GM19468 (cell line): ENCODE results near the gene LAMA4.
"Not testable (repeated sequence)": the region's sequence is repeated elsewhere in the genome, so short reads cannot be mapped to it uniquely, and the experiment has no call there.

ENCODE experiments used
- ATAC-seq: cut with Tn5 transposase; IDR thresholded peaks from one replicate; pipeline ENCODE4 v1.9.1; 2021; ENCODE audit warnings: mild to moderate bottlenecking, moderate library complexity, moderate number of reproducible peaks; ENCODE audit not compliant: unreplicated experiment; ENCODE audit errors: extremely low read depth

Gene LAMA4

DNA sequence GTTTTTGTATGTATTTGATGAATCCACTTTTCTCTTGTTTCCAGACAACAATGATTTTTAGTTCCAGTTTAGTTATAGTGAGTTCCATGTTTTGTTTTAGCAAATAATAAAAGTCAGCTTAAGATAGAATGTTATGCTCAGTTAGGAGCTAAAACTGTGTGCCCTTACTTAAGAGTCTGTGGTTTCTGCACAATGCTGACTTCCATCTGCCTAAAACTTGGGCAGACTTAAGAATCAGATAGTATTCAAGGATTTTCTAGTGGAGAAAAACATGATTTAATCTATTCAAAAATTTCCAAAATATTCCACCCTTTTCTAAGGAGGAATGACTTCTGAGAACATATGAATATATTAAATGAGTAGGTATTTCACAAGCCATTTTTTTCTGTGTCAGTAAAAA lies 32.8 kb downstream of the LAMA4 start:
- ATAC-seq, result no peak

DNA sequence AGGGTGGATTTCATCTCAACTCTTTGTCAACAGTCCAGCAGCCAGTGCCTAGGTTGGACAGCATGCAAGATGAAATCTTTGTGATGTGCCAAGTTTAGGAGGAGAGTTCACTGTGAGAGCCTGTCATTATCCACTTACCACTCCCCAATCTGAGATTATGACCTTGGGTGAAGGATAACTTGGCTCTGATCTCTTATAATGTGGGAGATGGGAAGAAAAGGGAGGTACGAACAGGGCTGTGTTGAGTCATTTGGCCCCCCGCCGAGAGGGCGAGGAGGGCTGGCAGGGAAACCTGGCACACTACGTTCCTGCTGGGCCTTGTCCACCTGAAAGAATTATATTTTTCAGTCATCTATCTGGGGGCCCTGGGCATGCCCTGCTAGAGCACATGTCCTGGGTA lies 35.8 kb downstream of the LAMA4 start:
- ATAC-seq, result no peak

DNA sequence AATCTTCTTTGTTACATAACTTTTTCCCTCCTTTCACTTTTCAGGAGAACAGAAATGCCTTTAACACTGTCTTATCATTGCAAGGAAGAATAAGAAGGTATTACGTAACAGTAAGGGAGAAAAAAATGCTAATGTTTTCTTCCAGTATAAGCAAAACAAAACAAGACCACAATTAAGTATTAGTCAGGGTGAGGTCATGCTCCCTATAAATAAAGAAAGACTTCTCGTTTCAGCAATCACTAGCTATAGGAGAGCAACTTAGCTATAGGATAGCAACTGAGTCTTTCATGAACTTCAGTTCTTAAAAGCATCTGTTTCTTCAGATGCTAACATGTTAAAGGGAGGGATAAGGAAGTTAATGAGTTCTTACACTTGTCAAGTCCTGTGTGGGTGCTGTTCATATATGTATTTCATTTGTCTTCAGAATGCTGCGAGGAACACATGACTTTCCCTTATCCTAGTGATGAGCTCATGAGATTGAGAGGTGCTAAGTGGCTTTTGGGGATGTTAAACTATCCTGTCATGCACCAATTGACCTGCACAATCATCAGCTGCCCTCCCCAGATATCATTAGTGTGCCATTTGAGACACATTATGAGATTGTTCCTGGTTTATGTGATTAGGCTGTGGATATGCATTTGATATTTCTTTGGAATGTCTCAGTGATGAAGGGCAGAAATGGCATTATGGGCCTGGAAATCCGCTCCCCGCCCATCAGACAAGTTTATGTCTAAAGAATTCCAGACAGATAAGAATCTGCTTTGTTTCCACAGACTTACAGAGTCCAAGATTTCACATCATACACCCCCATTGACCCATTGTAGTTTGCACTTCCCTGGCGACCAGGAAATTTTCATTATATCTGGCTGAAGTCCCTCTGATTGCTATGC lies 37.5 kb downstream of the LAMA4 start:
- ATAC-seq, result no peak

DNA sequence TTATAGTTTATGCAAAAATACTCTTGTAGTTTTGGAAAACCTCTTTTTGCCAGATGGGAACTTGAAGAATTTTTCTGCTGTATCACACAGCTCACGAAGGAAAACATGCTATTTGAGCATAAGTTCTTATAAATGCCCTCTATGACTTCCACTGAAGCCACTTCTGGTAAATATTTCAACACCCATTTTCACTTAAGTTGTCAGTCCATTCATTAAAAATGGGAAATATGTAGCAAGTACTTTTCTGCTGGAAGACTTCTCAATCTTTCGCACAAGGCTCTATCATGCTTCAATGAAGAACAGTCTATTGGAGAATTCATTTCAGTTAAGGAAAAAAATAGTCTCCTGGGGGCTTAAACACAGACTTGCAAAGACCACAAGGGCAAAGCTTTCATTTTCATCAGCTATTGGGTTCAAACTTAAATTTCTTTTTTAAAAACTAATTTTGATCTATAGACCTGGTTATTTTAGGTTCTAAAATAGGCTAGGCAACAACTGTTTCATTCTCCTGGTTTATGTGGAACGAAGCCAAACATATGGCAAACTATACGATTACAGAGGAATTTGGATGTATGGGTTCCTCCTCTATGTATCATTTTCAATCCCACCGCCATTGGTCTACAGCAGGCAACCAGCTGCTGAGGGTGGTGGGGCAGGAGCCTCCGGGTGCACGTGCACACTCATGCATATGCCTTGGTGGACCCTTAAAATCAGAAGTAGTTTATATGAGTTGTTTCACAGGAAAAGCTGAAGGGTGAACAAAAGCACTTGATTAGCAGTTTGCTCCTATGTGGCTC lies 38.7 kb downstream of the LAMA4 start:
- no peak for ATAC-seq

DNA sequence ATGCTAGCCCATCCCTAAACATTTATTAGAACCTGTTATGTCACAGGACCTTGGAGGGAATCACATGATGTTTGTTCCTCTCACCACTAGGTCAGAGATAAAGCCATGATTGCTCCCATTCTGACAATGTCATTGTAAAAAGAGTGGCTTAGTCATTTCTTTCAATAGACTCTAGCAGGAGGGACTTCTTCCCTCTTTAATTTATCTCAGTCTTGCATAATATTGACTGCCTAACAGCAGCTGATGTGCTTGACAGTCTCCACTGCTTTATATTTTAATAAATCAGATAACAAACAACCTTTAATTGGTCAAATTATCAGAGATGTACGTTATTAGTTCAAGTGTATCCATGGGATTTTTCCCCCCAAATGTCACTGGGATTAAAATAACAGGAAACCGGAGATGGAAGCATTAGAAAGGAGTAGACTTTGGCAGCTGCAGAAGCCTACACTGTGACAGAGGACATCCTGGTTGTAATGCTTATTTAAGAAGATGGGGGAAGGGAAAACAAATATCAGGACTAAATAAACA lies 39.6 kb downstream of the LAMA4 start:
- no peak for ATAC-seq

DNA sequence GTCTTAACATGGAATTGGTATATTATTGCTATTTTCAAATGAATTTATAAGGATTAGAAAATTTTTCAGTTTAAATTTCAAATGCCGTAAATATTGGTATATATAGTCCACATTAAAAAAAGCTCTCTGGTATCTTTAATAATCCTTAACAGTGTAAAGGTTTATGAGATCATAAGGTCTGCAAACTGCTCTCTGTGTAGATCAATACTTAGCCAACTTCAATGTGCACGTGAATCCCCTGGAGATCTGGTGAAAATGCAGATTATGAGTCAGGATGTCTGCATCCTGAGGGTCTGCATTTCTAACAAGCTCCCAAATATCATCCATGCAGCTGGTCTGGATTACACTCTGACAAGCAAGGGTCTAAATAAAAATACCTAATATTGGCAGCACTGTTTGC lies 43.5 kb downstream of the LAMA4 start:
- no peak for ATAC-seq

DNA sequence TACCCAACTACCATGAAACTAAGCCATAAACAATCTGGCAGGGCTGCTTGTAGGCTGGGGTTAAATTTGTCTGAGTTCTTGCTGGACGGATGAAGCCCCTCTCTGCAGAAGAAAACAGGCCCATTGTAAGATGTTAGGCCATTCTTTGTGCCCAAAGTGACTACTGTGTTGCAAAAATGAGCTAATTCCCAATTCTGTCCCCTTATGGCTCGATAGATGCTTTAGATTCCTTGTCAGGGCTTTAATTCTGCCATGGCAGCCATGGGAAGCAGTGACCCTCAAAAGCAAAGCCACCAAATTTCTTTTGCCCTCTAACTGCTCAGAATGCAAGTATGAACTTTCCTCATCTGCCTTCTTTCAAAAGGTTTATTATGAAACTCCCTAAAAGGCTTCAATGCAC lies 45.2 kb downstream of the LAMA4 start:
- no peak for ATAC-seq

DNA sequence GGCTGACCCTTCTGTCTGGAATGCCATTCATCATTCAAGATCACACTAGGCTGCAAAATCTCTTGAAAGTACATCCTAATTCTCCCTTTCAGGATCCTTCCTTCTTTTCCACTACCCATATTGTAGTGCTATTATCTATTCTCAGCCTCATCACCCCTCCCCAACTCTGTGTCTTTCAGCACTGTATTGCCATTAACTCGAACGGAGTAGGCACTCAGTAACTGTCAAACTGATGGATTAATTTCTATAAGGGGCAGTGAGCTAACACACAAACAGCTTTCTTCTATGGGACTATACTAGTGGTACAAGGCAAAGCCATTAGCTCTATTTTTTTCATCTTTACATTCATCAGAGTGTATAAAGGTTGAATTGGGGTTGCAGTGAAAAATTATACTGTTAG lies 46.6 kb downstream of the LAMA4 start:
- no peak for ATAC-seq

DNA sequence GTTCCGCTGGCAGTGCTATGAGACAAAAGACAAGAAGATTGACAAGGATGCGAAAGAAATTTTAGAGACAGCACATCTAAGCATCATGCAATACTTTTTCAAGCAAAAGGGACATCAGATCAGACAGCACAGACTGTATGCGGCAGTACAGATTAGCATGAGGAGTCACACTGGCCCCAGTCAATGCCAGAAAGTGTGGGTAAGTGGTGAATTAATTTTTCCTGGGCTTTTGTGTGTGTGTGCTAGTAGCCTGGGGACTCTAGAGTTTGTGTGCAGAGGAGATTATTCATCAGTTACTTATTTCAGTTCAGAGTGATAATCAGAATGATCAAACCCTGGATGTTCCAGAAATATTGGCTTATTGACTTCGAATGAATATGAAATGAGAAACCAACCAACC lies 47.2 kb downstream of the LAMA4 start:
- no peak for ATAC-seq

DNA sequence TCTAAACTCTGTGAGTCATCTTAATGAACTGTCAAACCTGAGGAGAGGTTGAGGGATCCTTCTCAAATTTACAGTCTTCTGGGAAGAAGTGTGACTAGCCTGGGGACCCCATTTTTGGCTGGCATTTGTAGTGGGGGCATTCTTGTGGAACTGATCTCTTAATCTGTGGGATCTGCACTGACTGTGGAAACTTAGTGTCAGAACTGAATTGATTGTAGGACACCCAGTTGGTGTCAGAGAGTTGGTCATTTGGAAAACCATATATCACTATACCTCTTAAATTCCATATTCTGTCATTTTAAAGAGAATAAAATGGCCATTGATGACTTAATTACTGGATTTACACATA lies 48.3 kb downstream of the LAMA4 start:
- no peak for ATAC-seq

DNA sequence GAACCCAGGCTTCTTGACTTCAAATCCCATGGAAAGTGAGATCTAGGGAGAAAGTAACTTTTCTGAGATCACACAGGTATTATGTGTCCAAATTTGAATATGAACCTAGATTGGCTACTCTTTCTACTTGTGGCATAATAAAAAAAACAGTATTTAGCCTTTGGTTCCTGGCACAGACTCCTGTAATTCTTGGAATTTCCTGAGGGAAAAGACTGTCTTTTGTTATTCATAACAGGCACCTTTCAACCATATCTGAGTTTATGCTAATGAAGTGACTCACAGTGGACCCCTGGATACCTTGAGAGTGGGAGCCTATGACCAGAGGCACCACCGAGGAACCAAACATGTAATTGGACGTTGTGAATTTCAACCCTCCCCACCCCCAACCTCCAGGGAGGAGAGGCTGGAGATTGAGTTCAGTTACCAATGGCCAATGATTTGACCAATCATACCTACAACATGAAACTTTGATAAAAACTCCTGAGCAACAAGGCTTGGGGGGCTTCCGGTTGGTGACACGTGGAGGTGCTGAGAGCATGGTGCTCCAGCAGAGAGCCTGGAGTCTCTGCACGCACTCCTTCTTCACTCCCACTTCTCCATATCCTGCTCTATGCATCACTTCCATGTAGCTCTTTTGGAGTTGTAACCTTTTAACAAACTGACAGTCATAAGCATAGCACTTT lies 48.8 kb downstream of the LAMA4 start:
- ATAC-seq, result no peak

DNA sequence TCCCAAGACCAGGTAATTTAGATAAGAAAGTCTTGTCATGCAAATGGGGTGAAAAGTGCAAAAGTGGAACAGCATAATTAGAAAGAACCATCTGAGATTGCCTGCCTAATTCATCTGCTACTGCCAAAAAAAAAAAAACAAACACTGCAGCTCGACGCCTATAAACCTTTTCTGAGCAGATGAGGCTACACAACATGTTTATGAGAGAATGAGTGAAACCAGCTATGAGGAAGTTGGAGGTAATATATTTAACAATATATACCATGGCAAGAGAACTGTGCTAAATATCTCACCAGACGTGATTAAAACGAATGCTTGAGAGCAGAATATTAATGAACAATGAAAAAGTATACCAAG lies 50.0 kb downstream of the LAMA4 start:
- ATAC-seq, result no peak

DNA sequence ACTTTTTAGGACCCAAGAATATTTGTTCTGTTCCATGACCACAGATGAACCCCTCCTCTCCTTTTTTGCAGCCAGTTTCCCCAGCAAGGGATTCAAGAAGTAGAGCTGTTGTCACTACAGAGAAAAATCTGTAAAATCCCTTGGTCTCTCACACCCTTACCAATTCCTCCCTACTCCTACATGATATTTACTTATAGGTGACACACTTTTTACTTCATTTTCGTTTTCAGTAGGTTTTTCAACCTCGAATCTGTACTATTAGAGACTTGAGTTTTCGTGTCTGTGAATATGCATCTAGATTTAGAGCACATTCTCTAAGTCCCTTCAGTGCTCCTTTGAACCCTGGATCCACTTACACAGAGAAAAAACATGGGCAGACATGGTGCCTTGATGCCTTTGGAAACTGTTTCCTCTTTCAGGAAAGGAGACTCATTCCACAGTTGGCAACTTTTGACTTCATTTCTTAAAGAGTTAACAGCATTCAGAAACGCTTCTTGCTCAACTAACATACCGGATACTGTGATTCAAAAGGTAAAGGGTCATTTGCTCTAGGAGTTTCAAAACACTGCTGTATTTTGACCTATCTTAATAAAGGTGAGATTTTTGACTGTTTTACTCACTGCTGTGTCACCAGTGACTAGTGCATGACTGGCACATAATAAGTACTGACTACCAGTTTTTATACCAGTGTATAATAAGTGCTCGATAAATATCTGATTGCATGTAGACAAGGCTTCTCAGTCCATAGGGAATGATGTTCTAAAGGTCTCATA lies 50.6 kb downstream of the LAMA4 start:
- ATAC-seq, result no peak

DNA sequence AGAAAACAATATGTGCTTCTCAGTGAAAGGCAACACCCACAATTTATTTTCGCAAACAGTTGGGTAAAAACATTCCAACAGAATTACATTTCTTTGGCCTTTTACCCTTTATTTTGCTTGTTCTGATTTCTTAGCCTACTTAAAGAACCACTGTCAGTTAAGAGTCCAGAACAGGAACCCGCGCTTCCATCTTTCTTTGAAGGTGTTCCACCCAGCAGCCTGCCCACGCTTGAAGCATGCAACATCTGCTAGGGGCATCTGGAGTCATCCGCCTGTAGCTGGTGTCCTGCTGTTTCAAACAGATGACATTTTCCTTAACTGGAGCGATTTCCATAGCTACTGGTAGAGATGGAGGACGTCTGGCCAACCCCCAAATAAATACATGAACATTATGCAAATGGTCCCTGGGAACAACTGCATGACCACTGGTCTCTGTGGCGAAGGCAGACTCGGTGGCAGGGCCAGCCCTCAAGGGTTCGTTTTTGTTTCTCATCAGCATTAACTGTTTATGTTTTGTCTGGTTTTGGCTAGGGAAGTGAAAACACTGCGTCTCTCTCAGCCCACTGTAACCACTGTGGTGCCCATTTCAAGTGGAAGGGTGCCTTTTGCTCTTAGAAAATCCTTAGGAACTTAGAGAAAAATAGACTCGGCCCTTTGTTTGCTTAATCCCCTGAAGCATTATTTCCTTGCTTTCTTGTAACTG lies 51.6 kb downstream of the LAMA4 start:
- peak; percentile 60 for ATAC-seq

DNA sequence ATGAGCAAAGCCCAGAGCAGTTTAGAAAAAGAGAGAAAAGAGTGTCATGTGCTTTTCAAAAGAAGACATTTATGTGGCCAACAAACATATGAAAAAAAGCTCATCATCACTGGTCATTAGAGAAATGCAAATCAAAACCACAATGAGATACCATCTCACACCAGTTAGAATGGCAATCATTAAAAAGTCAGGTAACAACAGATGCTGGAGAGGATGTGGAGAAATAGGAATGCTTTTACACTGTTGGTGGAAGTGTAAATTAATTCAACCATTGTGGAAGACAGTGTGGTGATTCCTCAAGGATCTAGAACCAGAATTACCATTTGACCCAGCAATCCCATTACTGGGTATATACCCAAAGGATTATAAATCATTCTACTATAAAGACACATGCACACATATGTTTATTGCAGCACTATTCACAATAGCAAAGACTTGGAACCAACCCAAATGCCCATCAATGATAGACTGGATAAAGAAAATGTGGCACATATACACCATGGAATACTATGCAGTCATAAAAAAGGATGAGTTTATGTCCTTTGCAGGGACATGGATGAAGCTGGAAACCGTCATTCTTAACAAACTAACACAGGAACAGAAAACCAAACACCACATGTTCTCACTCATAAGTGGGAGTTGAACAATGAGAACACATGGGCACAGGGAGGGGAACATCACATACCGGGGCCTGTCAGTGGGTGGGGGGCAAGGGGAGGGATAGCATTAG lies 54.0 kb downstream of the LAMA4 start:
- ATAC-seq, result not testable (repeated sequence)

DNA sequence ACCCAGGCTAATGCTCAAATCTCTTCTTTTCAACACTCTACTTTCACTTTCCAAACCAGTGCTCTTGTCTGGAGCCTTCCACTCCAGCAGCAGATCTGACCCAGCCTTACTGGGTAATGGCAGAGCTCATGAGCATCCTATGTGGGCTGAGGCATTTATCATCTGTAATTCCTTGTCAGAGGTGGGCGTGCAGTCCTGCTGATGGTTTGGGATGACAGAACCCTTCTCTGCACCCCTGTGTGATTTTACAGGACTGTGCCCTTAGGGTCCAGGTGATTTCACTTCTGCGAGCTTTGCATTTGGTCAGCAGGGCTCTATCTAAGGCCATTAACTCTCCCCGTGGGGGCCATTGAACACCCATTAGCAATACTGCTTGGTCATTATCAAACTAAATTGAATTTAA lies 55.4 kb downstream of the LAMA4 start:
- no peak for ATAC-seq

DNA sequence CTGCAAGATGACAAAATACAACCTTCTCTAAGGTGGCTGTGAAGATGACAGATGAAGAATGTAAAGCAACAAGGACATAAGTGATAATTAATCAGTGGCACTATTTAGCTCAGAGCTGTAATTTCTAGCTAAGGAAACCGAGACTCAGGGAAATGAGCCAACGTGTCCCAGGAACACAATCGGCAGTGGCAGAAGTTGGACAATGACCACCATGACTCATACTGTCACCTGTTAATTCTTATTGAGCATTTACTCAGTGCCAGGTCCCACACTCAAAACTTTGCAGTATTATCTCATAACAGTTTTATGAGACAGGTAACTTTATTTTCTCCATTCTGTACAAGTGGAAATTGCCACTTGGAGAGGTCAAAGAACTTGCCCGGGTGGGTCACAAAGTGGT lies 55.8 kb downstream of the LAMA4 start:
- ATAC-seq, result no peak

DNA sequence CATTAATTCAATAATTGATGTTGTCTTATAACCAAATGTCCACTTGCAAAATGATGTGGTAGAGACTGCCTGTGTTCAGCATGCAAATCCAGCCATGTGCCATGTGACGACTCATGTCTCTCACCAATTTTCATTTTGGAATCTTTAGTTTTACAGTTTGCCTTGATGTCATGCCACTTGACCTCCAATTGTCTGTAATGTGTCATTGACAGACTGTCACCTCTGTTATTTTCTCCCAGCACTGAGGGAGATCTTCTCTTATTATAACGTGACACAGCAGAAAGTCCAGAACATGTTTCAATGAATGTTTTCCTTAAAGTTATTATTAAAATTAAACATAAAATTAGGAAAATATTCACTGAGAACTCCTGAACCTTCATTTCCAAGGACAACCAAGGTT lies 56.7 kb downstream of the LAMA4 start:
- no peak for ATAC-seq

DNA sequence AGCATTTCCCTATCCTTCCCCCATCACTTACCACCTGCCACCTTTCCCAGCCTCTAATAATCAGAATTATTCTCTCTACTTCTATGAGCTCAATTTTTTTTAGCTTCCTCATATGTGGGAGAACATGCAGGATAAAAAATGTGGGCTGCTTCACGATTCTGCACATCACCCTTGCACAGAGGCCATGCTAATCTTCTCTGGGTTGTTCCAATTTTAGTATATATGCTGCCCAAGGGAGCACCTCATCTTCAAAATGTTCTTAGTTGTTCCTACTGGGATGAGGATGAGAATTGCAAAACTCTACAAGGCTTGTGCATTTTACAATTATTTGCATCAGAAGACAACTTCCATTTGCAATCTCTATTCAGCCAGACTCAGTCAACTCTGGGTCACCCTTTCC lies 58.1 kb downstream of the LAMA4 start:
- ATAC-seq, result no peak
